T-helper 2 cell treated with Interferon-gamma antibody and Interleukin-4, amounts not matched to agents 100 ng/mL and 5 ng/mL, for 36 hours (primary cell): ENCODE measurements around the gene TOMM40L. TPM values are rescaled to one million over a fixed set of nuclear protein-coding genes. Genes with fewer than 3 reads are reported as not detected.
"Not testable (repeated sequence)": the region's sequence is repeated elsewhere in the genome, so short reads cannot be mapped to it uniquely, and the experiment has no call there.

Source experiments
- intact Hi-C: fragments of 100-400 bp; cut with micrococcal nuclease; formaldehyde crosslinking; loops from one replicate; pipeline ENCODE4 v1.15.1; 2023
- total RNA-seq: library from RNA; stranded (reverse); gene quantifications from 2 replicates; pipeline ENCODE4 v1.2.3, GENCODE V29; 2022

Gene TOMM40L
- total RNA-seq, 1 donor from 2014 or later = 23.3 TPM

- intact Hi-C loops = no loop called here
Observed at GRCh38 chr1:161219078-161219892, 6.6 kb upstream of the TOMM40L start.

- intact Hi-C loops = loop anchor here (10.0 kb wide), 1 partner anchor 545 kb away; the partner anchor contains the start of gene ATF6
Observed at GRCh38 chr1:161220002-161220401, 5.9 kb upstream of the TOMM40L start.

- intact Hi-C loops = loop anchor here (10.0 kb wide), 1 partner anchor 542 kb away; the partner anchor contains the start of gene ATF6
Observed at GRCh38 chr1:161222175-161223019, 3.5 kb upstream of the TOMM40L start.

- intact Hi-C loops = loop anchor here (10.0 kb wide), 1 partner anchor 541 kb away; the partner anchor contains the start of gene ATF6
Observed at GRCh38 chr1:161223805-161224694, 1.8 kb upstream of the TOMM40L start.

GRCh38 chr1:161224695-161225087 lies 1.2 kb upstream of the TOMM40L start:
- intact Hi-C loops = loop anchor here (1.0 to 10.0 kb wide), 8 partner anchors 14 to 540 kb away; partner anchors contain the start of genes ATF6, B4GALT3, NDUFS2 and PPOX

- intact Hi-C loops = loop anchor here (1.0 to 10.0 kb wide), 8 partner anchors 15 to 540 kb away; partner anchors contain the start of genes ATF6, B4GALT3, NDUFS2 and PPOX
Observed at GRCh38 chr1:161225178-161225533, 704 bp upstream of the TOMM40L start.

GRCh38 chr1:161226320-161226711 lies 456 bp downstream of the TOMM40L start:
- intact Hi-C loops = loop anchor here (2.0 to 10.0 kb wide), 2 partner anchors 80 to 538 kb away; partner anchors contain the start of gene ATF6

GRCh38 chr1:161226759-161227158 lies 899 bp downstream of the TOMM40L start:
- intact Hi-C loops = loop anchor here (1.0 to 10.0 kb wide), 4 partner anchors 65 to 538 kb away; partner anchors contain the start of gene ATF6

- intact Hi-C loops = loop anchor here (1.0 to 10.0 kb wide), 4 partner anchors 64 to 537 kb away; partner anchors contain the start of gene ATF6
Observed at GRCh38 chr1:161227196-161227871, 1.5 kb downstream of the TOMM40L start.

GRCh38 chr1:161228032-161228431 lies 2.2 kb downstream of the TOMM40L start:
- intact Hi-C loops = loop anchor here (10.0 kb wide), 1 partner anchor 537 kb away; the partner anchor contains the start of gene ATF6

- intact Hi-C loops = loop anchor here (10.0 kb wide), 1 partner anchor 535 kb away; the partner anchor contains the start of gene ATF6
Observed at GRCh38 chr1:161229896-161230295, 4.0 kb downstream of the TOMM40L start.

GRCh38 chr1:161230762-161231161 lies 4.9 kb downstream of the TOMM40L start:
- intact Hi-C loops = no loop called here

GRCh38 chr1:161233102-161233501 lies 7.2 kb downstream of the TOMM40L start:
- intact Hi-C loops = no loop called here

- intact Hi-C loops = no loop called here
Observed at GRCh38 chr1:161235957-161236775, 10.3 kb downstream of the TOMM40L start.

GRCh38 chr1:161238039-161238473 lies 12.2 kb downstream of the TOMM40L start, which contains the start of gene NR1I3:
TSS of gene NR1I3 (minus strand) at chr1:161238203. CDS start at chr1:161236565, 1,638 bp downstream.
- intact Hi-C loops = no loop called here

GRCh38 chr1:161241682-161242081 lies 15.8 kb downstream of the TOMM40L start:
- intact Hi-C loops = no loop called here

GRCh38 chr1:161242313-161242712 lies 16.5 kb downstream of the TOMM40L start:
- intact Hi-C loops = no loop called here

- intact Hi-C loops = no loop called here
Observed at GRCh38 chr1:161244888-161245287, 19.0 kb downstream of the TOMM40L start.

- intact Hi-C loops = not testable (repeated sequence)
Observed at GRCh38 chr1:161250100-161250499, 24.2 kb downstream of the TOMM40L start.
